NB4 (cell line): ENCODE data around the gene TMTC2.

Source experiments
- DNase-seq: peaks from one replicate; pipeline ENCODE4 v3.0.0; 2010; ENCODE audit warnings: low read depth
- H3K4me3 ChIP-seq: one replicate; pipeline ENCODE4 v1.5.1; 2011; ENCODE audit warnings: mild to moderate bottlenecking, low read depth, low read length, moderate library complexity
- CTCF ChIP-seq: IDR thresholded peaks from one replicate; pipeline ENCODE4 v1.5.1; 2012; ENCODE audit warnings: low read depth, low read length
- MAX ChIP-seq: IDR thresholded peaks from 2 replicates; pipeline ENCODE4 v1.6.1; 2011; ENCODE audit warnings: low read depth, low read length
- MYC ChIP-seq: IDR thresholded peaks from 2 replicates; pipeline ENCODE4 v1.6.1; 2011; ENCODE audit warnings: low read depth, low read length
- POLR2A ChIP-seq: IDR thresholded peaks from 2 replicates; pipeline ENCODE4 v1.6.1; 2011; ENCODE audit warnings: mild to moderate bottlenecking; ENCODE audit not compliant: insufficient read length; ENCODE audit errors: extremely low read depth

Gene TMTC2

GRCh38 chr12:82659343-82660207 lies 27.1 kb upstream of the TMTC2 start:
- DNase-seq, result no peak
- no peak overlapping the region for H3K4me3 ChIP-seq
- TF ChIP-seq MYC, result no peak
- TF ChIP-seq MAX, result no peak
- no peak for TF ChIP-seq CTCF
- TF ChIP-seq POLR2A, result no peak

GRCh38 chr12:82660541-82661325 lies 26.0 kb upstream of the TMTC2 start:
- TF ChIP-seq MAX (no peak), MYC (no peak), CTCF (no peak), POLR2A (no peak)
- DNase-seq, result no peak
- no peak overlapping the region for H3K4me3 ChIP-seq

GRCh38 chr12:82663893-82664292 lies 22.8 kb upstream of the TMTC2 start:
- DNase-seq, result no peak
- no peak overlapping the region for H3K4me3 ChIP-seq
- TF ChIP-seq POLR2A (no peak), CTCF (no peak), MYC (no peak), MAX (no peak)

- no peak for DNase-seq
- no peak overlapping the region for H3K4me3 ChIP-seq
- TF ChIP-seq POLR2A (no peak), MYC (no peak), CTCF (no peak), MAX (no peak)
Measured at GRCh38 chr12:82665142-82665923, 21.4 kb upstream of the TMTC2 start.

- H3K4me3 ChIP-seq, result no peak overlapping the region
- DNase-seq, result no peak
- TF ChIP-seq POLR2A, result no peak
- no peak for TF ChIP-seq MYC
- no peak for TF ChIP-seq MAX
- no peak for TF ChIP-seq CTCF
Measured at GRCh38 chr12:82666830-82667229, 19.9 kb upstream of the TMTC2 start.
